ENCODE results near the gene ZNF286A.
"Not testable (repeated sequence)": the region's sequence is repeated elsewhere in the genome, so short reads cannot be mapped to it uniquely, and the experiment has no call there.

ZNF286A gene

GRCh38 chr17:15742921-15743320, 43.4 kb downstream of the ZNF286A start:
- Histone ChIP-seq H3K27ac (ENCODE audit: low read depth, low read length) (no peak overlapping the region), H3K36me3 (ENCODE audit: control insufficient read depth, insufficient read depth, low read length) (no peaks in the 10 kb centered on the region), H3K4me3 (ENCODE audit: low read length) (no peak overlapping the region), H3K27me3 (ENCODE audit: control insufficient read depth, insufficient read depth, low read length) (no peaks in the 10 kb centered on the region), H3K9ac (ENCODE audit: low read length) (no peak overlapping the region), H3K4me1 (ENCODE audit: control insufficient read depth, insufficient read depth, low read length) (no peaks in the 10 kb centered on the region)

DNA sequence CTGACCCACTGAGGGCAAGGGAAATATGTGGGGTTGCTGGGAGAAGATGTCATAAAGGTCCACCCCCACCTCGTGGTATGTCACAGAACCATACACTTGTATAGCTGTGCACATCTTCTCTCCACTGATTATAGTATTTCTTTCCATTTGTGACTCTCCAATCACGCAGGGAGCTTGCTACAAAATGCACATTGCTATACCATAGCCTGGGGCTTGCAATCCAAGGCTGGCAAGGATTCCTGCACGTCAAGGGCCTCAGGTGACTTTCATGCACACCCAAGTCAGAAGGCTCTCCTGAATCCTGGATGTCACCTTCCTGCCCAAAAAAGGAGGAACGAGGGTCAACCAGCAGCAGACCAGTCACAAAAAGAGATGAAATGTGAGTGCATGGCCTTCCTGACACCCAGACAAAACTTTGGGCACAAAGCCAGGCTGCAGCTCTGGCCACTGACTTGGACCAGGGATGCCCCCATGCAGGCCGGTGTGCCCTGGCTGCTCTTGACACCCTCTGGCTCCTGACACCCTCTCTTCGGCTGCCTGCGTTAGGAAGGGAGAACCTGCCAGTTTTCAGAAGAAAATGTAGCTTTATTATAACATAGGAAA, 44.6 kb downstream of the ZNF286A start:
- no peak overlapping the region for H3K9ac ChIP-seq (ENCODE audit: low read length)
- H3K27ac ChIP-seq (ENCODE audit: low read depth, low read length), result no peak overlapping the region
- H3K27me3 ChIP-seq (ENCODE audit: control insufficient read depth, insufficient read depth, low read length), result no peaks in the 10 kb centered on the region
- H3K4me3 ChIP-seq (ENCODE audit: low read length), result no peak overlapping the region
- H3K36me3 ChIP-seq (ENCODE audit: control insufficient read depth, insufficient read depth, low read length), result no peaks in the 10 kb centered on the region
- no peaks in the 10 kb centered on the region for H3K4me1 ChIP-seq (ENCODE audit: control insufficient read depth, insufficient read depth, low read length)

GRCh38 chr17:15744885-15745284, 45.3 kb downstream of the ZNF286A start:
- H3K4me1 ChIP-seq (ENCODE audit: control insufficient read depth, insufficient read depth, low read length), result no peaks in the 10 kb centered on the region
- H3K27ac ChIP-seq (ENCODE audit: low read depth, low read length), result no peak overlapping the region
- H3K4me3 ChIP-seq (ENCODE audit: low read length), result no peak overlapping the region
- no peaks in the 10 kb centered on the region for H3K27me3 ChIP-seq (ENCODE audit: control insufficient read depth, insufficient read depth, low read length)
- no peaks in the 10 kb centered on the region for H3K36me3 ChIP-seq (ENCODE audit: control insufficient read depth, insufficient read depth, low read length)
- H3K9ac ChIP-seq (ENCODE audit: low read length), result no peak overlapping the region

DNA sequence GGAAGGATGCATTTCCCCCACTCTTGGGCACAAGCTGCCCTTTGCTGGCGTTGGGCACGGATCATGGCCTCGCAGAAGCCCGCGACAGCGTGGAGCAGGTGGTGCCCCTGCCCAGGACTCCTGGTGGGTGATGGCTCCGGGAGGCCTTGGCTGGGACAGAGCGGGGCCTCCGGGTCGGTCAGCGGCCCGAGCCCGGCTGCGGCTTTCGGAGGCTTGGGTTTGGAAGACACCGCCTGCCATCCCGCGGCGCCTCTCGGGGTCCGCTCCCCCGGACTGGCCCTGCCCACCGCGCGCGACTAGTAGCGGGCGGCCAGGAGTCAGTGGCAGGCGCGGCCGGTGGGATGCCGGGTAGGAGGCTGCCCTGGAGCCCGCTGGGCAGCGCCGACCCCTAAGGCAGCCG, 49.9 kb downstream of the ZNF286A start:
- H3K9ac ChIP-seq (ENCODE audit: low read length); H3K4me3 ChIP-seq (ENCODE audit: low read length); H3K4me1 ChIP-seq (ENCODE audit: control insufficient read depth, insufficient read depth, low read length); H3K27me3 ChIP-seq (ENCODE audit: control insufficient read depth, insufficient read depth, low read length); H3K36me3 ChIP-seq (ENCODE audit: control insufficient read depth, insufficient read depth, low read length); H3K27ac ChIP-seq (ENCODE audit: low read depth, low read length): not testable (repeated sequence)

GRCh38 chr17:15768865-15769533, 69.4 kb downstream of the ZNF286A start:
- H3K9ac ChIP-seq (ENCODE audit: low read length); H3K4me1 ChIP-seq (ENCODE audit: control insufficient read depth, insufficient read depth, low read length); H3K36me3 ChIP-seq (ENCODE audit: control insufficient read depth, insufficient read depth, low read length); H3K4me3 ChIP-seq (ENCODE audit: low read length); H3K27me3 ChIP-seq (ENCODE audit: control insufficient read depth, insufficient read depth, low read length); H3K27ac ChIP-seq (ENCODE audit: low read depth, low read length): not testable (repeated sequence)
